ENCODE results near the gene WRAP73.

The WRAP73 gene

DNA sequence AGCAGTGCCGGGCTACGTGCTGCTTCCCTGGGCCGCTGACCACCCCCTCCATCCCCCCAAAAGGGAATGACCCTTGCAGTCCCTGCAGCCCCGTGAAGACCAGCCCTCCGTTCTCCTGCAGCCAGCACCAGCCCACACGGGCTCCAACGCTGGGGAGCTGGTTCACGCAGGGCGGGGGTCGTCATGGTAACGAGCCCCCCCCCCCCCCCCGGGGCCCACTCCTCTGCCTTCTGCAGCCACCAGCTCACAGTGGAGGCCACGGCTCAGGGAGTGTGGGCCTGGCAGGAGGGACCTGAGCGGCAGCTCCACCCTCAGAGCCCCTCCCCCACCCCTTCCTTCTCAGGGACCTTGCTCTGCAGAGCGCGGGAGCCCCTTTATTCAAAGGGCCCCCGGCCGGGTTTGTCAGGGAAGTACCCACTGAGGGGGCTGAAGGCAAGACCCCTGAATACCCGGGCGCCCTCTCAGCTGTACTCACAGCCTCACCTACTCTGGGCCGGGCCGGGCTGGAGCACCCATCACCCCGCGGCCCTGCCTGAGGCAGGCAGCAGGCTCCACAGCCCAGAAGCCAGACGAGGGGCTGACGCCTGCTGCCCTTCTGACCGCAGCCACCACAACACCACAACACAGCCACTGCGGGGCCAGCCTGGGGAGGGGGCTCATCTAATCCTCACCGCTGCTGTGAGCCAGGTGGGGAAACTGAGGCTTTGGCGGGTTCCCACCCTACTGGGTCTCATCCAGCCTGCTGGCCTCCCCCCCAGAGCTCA is 51.2 kb downstream of the WRAP73 start:
- no peak for TF ChIP-seq NFIC (IDR thresholded peaks at IDR 0.05)
- TF ChIP-seq FOXM1 (IDR thresholded peaks at IDR 0.05; ENCODE audit: borderline replicate concordance, low read depth), result no peak
- TF ChIP-seq RAD21 (IDR thresholded peaks at IDR 0.05; ENCODE audit: low read depth), result no peak
- no peak for TF ChIP-seq EGR1 (IDR thresholded peaks at IDR 0.05)
- no peak for TF ChIP-seq TEAD4 (IDR thresholded peaks at IDR 0.05)
- TF ChIP-seq CEBPB (IDR thresholded peaks at IDR 0.05), result no peak
- TF ChIP-seq ZBTB7A (IDR thresholded peaks at IDR 0.05; ENCODE audit: low read depth), result no peak
- TF ChIP-seq CREB1 (IDR thresholded peaks at IDR 0.05; ENCODE audit: low read depth), result no peak
- no peak for TF ChIP-seq TCF12 (IDR thresholded peaks at IDR 0.05; ENCODE audit: low read depth)
- no peak for TF ChIP-seq REST (IDR thresholded peaks at IDR 0.05; ENCODE audit: low read depth)
- TF ChIP-seq YY1 (IDR thresholded peaks at IDR 0.05; ENCODE audit: low read depth), result no peak
- TF ChIP-seq, protein P1, sequence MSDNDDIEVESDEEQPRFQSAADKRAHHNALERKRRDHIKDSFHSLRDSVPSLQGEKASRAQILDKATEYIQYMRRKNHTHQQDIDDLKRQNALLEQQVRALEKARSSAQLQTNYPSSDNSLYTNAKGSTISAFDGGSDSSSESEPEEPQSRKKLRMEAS (IDR thresholded peaks at IDR 0.05), result no peak
- TF ChIP-seq EP300 (IDR thresholded peaks at IDR 0.05; ENCODE audit: borderline replicate concordance), result no peak
- no peak for TF ChIP-seq TAF1 (IDR thresholded peaks at IDR 0.05; ENCODE audit: low read depth)
- TF ChIP-seq, protein P2, sequence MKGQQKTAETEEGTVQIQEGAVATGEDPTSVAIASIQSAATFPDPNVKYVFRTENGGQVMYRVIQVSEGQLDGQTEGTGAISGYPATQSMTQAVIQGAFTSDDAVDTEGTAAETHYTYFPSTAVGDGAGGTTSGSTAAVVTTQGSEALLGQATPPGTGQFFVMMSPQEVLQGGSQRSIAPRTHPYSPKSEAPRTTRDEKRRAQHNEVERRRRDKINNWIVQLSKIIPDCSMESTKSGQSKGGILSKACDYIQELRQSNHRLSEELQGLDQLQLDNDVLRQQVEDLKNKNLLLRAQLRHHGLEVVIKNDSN (IDR thresholded peaks at IDR 0.05), result no peak

GRCh38 chr1:3598051-3598491 is 51.8 kb downstream of the WRAP73 start:
- TF ChIP-seq FOXM1 (IDR thresholded peaks at IDR 0.05; ENCODE audit: borderline replicate concordance, low read depth) (no peak), NFIC (IDR thresholded peaks at IDR 0.05) (no peak), CEBPB (IDR thresholded peaks at IDR 0.05) (no peak), YY1 (IDR thresholded peaks at IDR 0.05; ENCODE audit: low read depth) (no peak)
- TF ChIP-seq, protein P1 (IDR thresholded peaks at IDR 0.05), result no peak

DNA sequence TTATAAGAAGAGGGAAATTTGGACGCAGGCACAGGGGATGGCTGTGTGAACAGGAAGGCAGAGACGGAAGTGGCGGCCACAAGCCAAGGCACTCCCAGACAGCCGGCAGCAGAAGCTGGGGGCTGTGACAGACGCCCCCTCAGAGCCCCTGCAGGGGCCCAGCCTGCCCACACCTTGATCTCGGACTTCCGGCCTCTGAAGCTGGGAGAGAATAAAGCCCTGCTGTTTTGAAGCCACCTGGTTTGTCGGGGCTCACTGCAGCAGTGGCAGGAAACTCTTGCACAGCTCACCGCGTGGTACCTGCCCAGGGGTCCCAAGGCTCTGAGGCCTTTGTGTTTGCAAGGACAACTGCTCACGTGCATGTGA is 52.3 kb downstream of the WRAP73 start:
- TF ChIP-seq ZBTB7A (IDR thresholded peaks at IDR 0.05; ENCODE audit: low read depth) (no peak), CREB1 (IDR thresholded peaks at IDR 0.05; ENCODE audit: low read depth) (no peak), FOXM1 (IDR thresholded peaks at IDR 0.05; ENCODE audit: borderline replicate concordance, low read depth) (no peak), RAD21 (IDR thresholded peaks at IDR 0.05; ENCODE audit: low read depth) (no peak), TEAD4 (IDR thresholded peaks at IDR 0.05) (no peak), TAF1 (IDR thresholded peaks at IDR 0.05; ENCODE audit: low read depth) (no peak), YY1 (IDR thresholded peaks at IDR 0.05; ENCODE audit: low read depth) (no peak), EGR1 (IDR thresholded peaks at IDR 0.05) (no peak), TCF12 (IDR thresholded peaks at IDR 0.05; ENCODE audit: low read depth) (no peak), CEBPB (IDR thresholded peaks at IDR 0.05) (no peak)
- TF ChIP-seq, protein P2 (IDR thresholded peaks at IDR 0.05), result no peak
- TF ChIP-seq, protein P1 (IDR thresholded peaks at IDR 0.05), result no peak

- TF ChIP-seq EGR1 (IDR thresholded peaks at IDR 0.05), result no peak
- TF ChIP-seq REST (IDR thresholded peaks at IDR 0.05; ENCODE audit: low read depth), result no peak
- TF ChIP-seq RAD21 (IDR thresholded peaks at IDR 0.05; ENCODE audit: low read depth), result no peak
- TF ChIP-seq YY1 (IDR thresholded peaks at IDR 0.05; ENCODE audit: low read depth), result no peak
- TF ChIP-seq FOXM1 (IDR thresholded peaks at IDR 0.05; ENCODE audit: borderline replicate concordance, low read depth), result no peak
- no peak for TF ChIP-seq CEBPB (IDR thresholded peaks at IDR 0.05)
- TF ChIP-seq, protein P2 (IDR thresholded peaks at IDR 0.05), result no peak
- TF ChIP-seq NFIC (IDR thresholded peaks at IDR 0.05), result no peak
- TF ChIP-seq, protein P1 (IDR thresholded peaks at IDR 0.05), result no peak
- no peak for TF ChIP-seq ZBTB7A (IDR thresholded peaks at IDR 0.05; ENCODE audit: low read depth)
These were observed 53.0 kb downstream of the WRAP73 start for GRCh38 chr1:3596663-3597598.

Measured in Ishikawa (cell line).